Transverse colon (tissue), 3 donors: ENCODE data around the gene PDE2A.

ENCODE experiments used
- CTCF ChIP-seq, 5 experiments: fragments of 200-600 bp in 3 of 5; fragments of 450-650 bp in 2 of 5; sonication (generic) in 3 of 5; IDR thresholded peaks; 1 replicate in 2 of 5; 2 replicates in 3 of 5; pipeline ENCODE4 v1.5.1; 2016 to 2017; ENCODE audit warnings: antibody characterized with exemption in 5 of 5, inconsistent platforms in 3 of 5, mild to moderate bottlenecking in 2 of 5, moderate library complexity in 1 of 5
- POLR2A ChIP-seq: fragments of 450-650 bp; IDR thresholded peaks from one replicate; pipeline ENCODE4 v1.6.1; 2016; ENCODE audit warnings: antibody characterized with exemption, mild to moderate bottlenecking, moderate library complexity

DNA sequence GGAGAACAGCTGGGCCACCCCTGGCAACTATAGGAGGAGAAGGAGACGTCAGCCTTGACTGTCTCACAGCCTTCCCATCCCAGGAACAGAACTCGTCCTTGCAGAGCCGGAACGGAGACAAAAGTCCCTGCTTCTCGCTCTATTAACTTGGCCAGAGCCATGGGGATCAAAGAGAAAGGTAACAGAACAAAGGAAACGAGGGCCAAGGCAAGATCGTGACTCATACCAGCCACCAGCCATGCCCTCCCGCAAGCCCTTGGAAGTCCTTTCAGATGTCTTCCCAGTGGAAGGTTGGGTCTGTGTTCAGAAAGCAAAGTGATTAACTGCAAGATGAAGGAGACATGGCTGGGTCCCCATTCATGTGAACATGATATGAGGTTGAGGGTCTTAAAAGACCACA, 64.7 kb downstream of the PDE2A start:
- no peak for TF ChIP-seq CTCF (IDR thresholded peaks at IDR 0.05)
- no peak for TF ChIP-seq POLR2A
